ENCODE results near the gene LMBR1L.
A peak's percentile ranks its signal among the peaks of the same experiment; 100 is the strongest.

Gene LMBR1L

GRCh38 chr12:49055978-49056754, 54.5 kb downstream of the LMBR1L start:
- Histone ChIP-seq H3K27ac (no peak overlapping the region), H2AFZ (ENCODE audit: low read depth) (no peak overlapping the region), H3K27me3 (ENCODE audit: insufficient read depth, low read depth) (no peaks in the 10 kb centered on the region), H3K9ac (no peak overlapping the region), H3K4me2 (peak overlapping the region; percentile 84; the same call in 1 of the 2 replicates), H3K4me1 (ENCODE audit: low read depth, poor library complexity, severe bottlenecking) (peaks cover 27% of the 10 kb centered on the region), H4K20me1 (ENCODE audit: insufficient read depth) (peaks cover 29% of the 10 kb centered on the region), H3K4me3 (IDR thresholded peaks at IDR 0.05; ENCODE audit: insufficient read depth, low read depth, low read length) (no peak overlapping the region), H3K79me2 (ENCODE audit: insufficient read depth, low read depth) (peaks cover 61% of the 10 kb centered on the region), H3K36me3 (ENCODE audit: insufficient read depth) (peaks cover 15% of the 10 kb centered on the region; the same call in 1 of the 2 replicates)
- TF ChIP-seq CTCF (conservative IDR thresholded peaks at IDR 0.05; ENCODE audit: low read depth, low read length), result no peak

DNA sequence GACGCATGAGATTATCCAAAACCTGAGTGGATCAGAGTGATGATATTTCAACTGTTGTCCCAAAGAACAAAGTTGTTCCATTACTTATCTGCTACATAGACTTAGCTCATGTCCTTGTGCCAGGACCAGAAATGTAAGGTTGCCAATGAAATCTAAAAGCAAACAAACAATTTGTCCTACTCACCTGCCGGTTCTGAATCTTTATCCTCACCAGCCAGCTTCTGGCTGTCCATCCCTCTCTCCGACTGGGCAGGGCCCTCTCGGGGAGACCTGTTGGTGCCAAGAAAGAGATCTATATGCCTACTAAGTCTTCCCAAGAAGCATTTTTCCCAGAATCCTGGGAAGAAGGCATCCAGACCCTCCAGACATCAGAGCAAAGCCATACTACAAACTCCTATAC, 55.6 kb downstream of the LMBR1L start:
- H3K9ac ChIP-seq, result no peak overlapping the region
- no peak overlapping the region for H3K4me2 ChIP-seq
- no peak overlapping the region for H3K4me3 ChIP-seq (IDR thresholded peaks at IDR 0.05; ENCODE audit: insufficient read depth, low read depth, low read length)
- no peak overlapping the region for H3K27ac ChIP-seq
- peaks cover 27% of the 10 kb centered on the region for H3K4me1 ChIP-seq (ENCODE audit: low read depth, poor library complexity, severe bottlenecking)
- H3K36me3 ChIP-seq (ENCODE audit: insufficient read depth), result peaks cover 15% of the 10 kb centered on the region; the same call in 1 of the 2 replicates
- H3K79me2 ChIP-seq (ENCODE audit: insufficient read depth, low read depth), result peaks cover 57% of the 10 kb centered on the region
- H3K27me3 ChIP-seq (ENCODE audit: insufficient read depth, low read depth), result no peaks in the 10 kb centered on the region
- TF ChIP-seq CTCF (conservative IDR thresholded peaks at IDR 0.05; ENCODE audit: low read depth, low read length), result no peak
- peaks cover 29% of the 10 kb centered on the region for H4K20me1 ChIP-seq (ENCODE audit: insufficient read depth)
- no peak overlapping the region for H2AFZ ChIP-seq (ENCODE audit: low read depth)

DNA sequence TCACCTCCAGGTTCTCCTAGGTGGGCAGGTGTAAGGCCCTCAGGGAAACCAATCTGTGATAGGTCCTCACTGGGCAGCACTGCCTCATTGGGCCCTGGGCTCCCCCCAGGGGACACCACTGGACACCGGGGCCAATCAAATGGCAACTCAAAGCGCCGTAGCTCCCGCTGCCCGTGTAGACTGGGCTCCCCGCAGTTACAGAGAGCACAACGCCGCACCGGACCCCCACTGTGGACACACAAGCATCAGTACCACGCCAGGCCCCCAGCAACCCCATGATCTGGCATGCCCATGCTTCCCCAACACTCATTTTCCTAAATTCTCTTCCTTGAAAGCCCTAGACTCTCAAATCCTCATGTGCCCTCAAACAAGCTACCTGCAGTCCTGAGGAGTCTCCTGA, 56.1 kb downstream of the LMBR1L start:
- Histone ChIP-seq H3K27me3 (ENCODE audit: insufficient read depth, low read depth) (no peaks in the 10 kb centered on the region), H3K27ac (no peak overlapping the region), H3K4me2 (no peak overlapping the region), H4K20me1 (ENCODE audit: insufficient read depth) (peaks cover 29% of the 10 kb centered on the region), H3K36me3 (ENCODE audit: insufficient read depth) (peaks cover 15% of the 10 kb centered on the region; the same call in 1 of the 2 replicates), H3K9ac (no peak overlapping the region), H3K79me2 (ENCODE audit: insufficient read depth, low read depth) (peaks cover 51% of the 10 kb centered on the region), H3K4me1 (ENCODE audit: low read depth, poor library complexity, severe bottlenecking) (peaks cover 27% of the 10 kb centered on the region), H3K4me3 (IDR thresholded peaks at IDR 0.05; ENCODE audit: insufficient read depth, low read depth, low read length) (no peak overlapping the region), H2AFZ (ENCODE audit: low read depth) (no peak overlapping the region)
- TF ChIP-seq CTCF (conservative IDR thresholded peaks at IDR 0.05; ENCODE audit: low read depth, low read length), result no peak

DNA sequence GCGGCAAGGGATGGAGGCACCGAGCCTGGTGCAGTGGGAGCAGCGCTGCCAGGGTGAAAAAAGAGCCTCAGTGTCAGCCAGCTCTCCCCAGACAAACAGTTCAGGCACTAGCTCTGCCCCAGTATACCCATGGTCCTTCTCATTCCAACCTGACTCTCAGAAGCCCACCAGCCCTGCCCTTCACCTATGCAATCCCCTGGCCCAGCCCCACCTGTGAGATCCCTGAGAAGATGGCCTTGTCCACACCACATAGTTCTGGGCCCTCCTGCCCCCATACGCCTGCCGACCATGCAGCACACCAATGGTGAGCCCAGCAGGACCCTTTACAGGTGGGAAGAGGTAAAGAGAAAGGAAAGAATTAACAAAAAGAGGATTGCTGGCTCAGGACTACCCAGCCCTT, 56.6 kb downstream of the LMBR1L start:
- Histone ChIP-seq H3K27me3 (ENCODE audit: insufficient read depth, low read depth) (no peaks in the 10 kb centered on the region), H2AFZ (ENCODE audit: low read depth) (no peak overlapping the region), H3K27ac (no peak overlapping the region), H3K9ac (no peak overlapping the region), H3K4me3 (IDR thresholded peaks at IDR 0.05; ENCODE audit: insufficient read depth, low read depth, low read length) (no peak overlapping the region), H4K20me1 (ENCODE audit: insufficient read depth) (peaks cover 29% of the 10 kb centered on the region), H3K4me2 (no peak overlapping the region), H3K4me1 (ENCODE audit: low read depth, poor library complexity, severe bottlenecking) (peaks cover 27% of the 10 kb centered on the region), H3K36me3 (ENCODE audit: insufficient read depth) (peaks cover 15% of the 10 kb centered on the region; the same call in 1 of the 2 replicates), H3K79me2 (ENCODE audit: insufficient read depth, low read depth) (peaks cover 47% of the 10 kb centered on the region)
- TF ChIP-seq CTCF (conservative IDR thresholded peaks at IDR 0.05; ENCODE audit: low read depth, low read length), result no peak
